A172 (cell line): ENCODE data around the gene ANO10. TPM values are rescaled to one million over a fixed set of nuclear protein-coding genes. Genes with fewer than 3 reads are reported as not detected.
"Not testable (repeated sequence)": the region's sequence is repeated elsewhere in the genome, so short reads cannot be mapped to it uniquely, and the experiment has no call there.

ENCODE experiments used
- DNase-seq: peaks from one replicate; pipeline ENCODE4 v3.0.0-alpha.2; 2015; ENCODE audit warnings: low spot score
- total RNA-seq: library from RNA; depleted of rRNA; stranded (reverse); fragments of >200 nt; shearing (Covaris generic); gene quantifications from 2 replicates; pipeline ENCODE4 v1.2.3, GENCODE V29; 2014

Gene ANO10
- total RNA-seq, 1 experiment from 2014 or later: 31.1 TPM

- DNase-seq: no peak
These were observed 144.2 kb downstream of the ANO10 start for GRCh38 chr3:43477600-43477999.

- no peak for DNase-seq
These were observed 148.1 kb downstream of the ANO10 start for GRCh38 chr3:43473737-43474136.

- no peak for DNase-seq
These were observed 148.6 kb downstream of the ANO10 start for GRCh38 chr3:43473244-43473643.

GRCh38 chr3:43468133-43468532 lies 153.7 kb downstream of the ANO10 start:
- no peak for DNase-seq

GRCh38 chr3:43465109-43465508 lies 156.7 kb downstream of the ANO10 start:
- DNase-seq: no peak

- not testable (repeated sequence) for DNase-seq
These were observed 159.2 kb downstream of the ANO10 start for GRCh38 chr3:43462566-43462965.

- no peak for DNase-seq
These were observed 160.5 kb downstream of the ANO10 start for GRCh38 chr3:43461345-43461744.

- not testable (repeated sequence) for DNase-seq
These were observed 164.8 kb downstream of the ANO10 start for GRCh38 chr3:43457038-43457437.

GRCh38 chr3:43455233-43455632 lies 166.6 kb downstream of the ANO10 start:
- DNase-seq: peak; percentile 80

GRCh38 chr3:43453981-43454380 lies 167.8 kb downstream of the ANO10 start:
- no peak for DNase-seq

- no peak for DNase-seq
These were observed 170.0 kb downstream of the ANO10 start for GRCh38 chr3:43451670-43452254.

GRCh38 chr3:43448098-43448497 lies 173.7 kb downstream of the ANO10 start:
- DNase-seq: no peak

- DNase-seq: no peak
These were observed 176.0 kb downstream of the ANO10 start for GRCh38 chr3:43445820-43446219.

GRCh38 chr3:43442872-43443395 lies 178.9 kb downstream of the ANO10 start:
- DNase-seq: no peak

- DNase-seq: no peak
These were observed 185.2 kb downstream of the ANO10 start for GRCh38 chr3:43436507-43437140.

GRCh38 chr3:43435706-43436105 lies 186.1 kb downstream of the ANO10 start:
- no peak for DNase-seq

GRCh38 chr3:43434431-43434830 lies 187.4 kb downstream of the ANO10 start:
- no peak for DNase-seq

GRCh38 chr3:43432462-43432861 lies 189.3 kb downstream of the ANO10 start:
- DNase-seq: no peak

- DNase-seq: no peak
These were observed 195.4 kb downstream of the ANO10 start for GRCh38 chr3:43426388-43426787.

- DNase-seq: no peak
These were observed 196.0 kb downstream of the ANO10 start for GRCh38 chr3:43425829-43426228.

- DNase-seq: no peak
These were observed 198.2 kb downstream of the ANO10 start for GRCh38 chr3:43423639-43424038.

- peak; percentile 27 for DNase-seq
These were observed 198.7 kb downstream of the ANO10 start for GRCh38 chr3:43423142-43423541.

- DNase-seq: no peak
These were observed 203.1 kb downstream of the ANO10 start for GRCh38 chr3:43418601-43419272.
